ENCODE results near the gene CFAP298.

DNA sequence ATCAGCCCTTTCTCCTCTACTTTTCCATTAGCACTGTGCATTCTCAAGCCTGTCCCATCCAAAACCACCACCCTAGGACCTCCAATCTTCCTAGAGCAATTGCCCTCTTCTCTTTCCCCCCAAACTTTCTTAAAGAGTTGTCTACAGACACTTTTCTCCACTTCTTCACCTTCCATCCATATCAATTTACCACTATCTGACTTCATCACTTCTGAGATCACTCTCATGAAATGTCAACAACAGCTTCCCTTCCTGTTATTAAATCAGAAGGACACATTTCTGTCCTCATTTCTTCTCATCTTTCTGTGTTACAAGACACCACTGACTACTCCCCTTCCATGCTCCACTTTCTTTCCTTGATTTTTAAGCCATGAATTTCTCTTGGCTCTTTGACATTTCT lies 36.0 kb upstream of the CFAP298 start:
- TF ChIP-seq, protein P1, sequence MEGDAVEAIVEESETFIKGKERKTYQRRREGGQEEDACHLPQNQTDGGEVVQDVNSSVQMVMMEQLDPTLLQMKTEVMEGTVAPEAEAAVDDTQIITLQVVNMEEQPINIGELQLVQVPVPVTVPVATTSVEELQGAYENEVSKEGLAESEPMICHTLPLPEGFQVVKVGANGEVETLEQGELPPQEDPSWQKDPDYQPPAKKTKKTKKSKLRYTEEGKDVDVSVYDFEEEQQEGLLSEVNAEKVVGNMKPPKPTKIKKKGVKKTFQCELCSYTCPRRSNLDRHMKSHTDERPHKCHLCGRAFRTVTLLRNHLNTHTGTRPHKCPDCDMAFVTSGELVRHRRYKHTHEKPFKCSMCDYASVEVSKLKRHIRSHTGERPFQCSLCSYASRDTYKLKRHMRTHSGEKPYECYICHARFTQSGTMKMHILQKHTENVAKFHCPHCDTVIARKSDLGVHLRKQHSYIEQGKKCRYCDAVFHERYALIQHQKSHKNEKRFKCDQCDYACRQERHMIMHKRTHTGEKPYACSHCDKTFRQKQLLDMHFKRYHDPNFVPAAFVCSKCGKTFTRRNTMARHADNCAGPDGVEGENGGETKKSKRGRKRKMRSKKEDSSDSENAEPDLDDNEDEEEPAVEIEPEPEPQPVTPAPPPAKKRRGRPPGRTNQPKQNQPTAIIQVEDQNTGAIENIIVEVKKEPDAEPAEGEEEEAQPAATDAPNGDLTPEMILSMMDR (tag by site-specific recombination; IDR thresholded peaks at IDR 0.05) = no peak
- TF ChIP-seq SP2 (tag by site-specific recombination; IDR thresholded peaks at IDR 0.05) = no peak
- no peak for TF ChIP-seq RBAK (tag by site-specific recombination; IDR thresholded peaks at IDR 0.05)
- TF ChIP-seq KLF16 (tag by site-specific recombination; IDR thresholded peaks at IDR 0.05) = no peak
- no peak for TF ChIP-seq TRIM28 (IDR thresholded peaks at IDR 0.05; ENCODE audit: borderline replicate concordance, low read length)
